ENCODE results near the gene VCX2.
"Not testable (repeated sequence)": the region's sequence is repeated elsewhere in the genome, so short reads cannot be mapped to it uniquely, and the experiment has no call there.

The VCX2 gene

DNA sequence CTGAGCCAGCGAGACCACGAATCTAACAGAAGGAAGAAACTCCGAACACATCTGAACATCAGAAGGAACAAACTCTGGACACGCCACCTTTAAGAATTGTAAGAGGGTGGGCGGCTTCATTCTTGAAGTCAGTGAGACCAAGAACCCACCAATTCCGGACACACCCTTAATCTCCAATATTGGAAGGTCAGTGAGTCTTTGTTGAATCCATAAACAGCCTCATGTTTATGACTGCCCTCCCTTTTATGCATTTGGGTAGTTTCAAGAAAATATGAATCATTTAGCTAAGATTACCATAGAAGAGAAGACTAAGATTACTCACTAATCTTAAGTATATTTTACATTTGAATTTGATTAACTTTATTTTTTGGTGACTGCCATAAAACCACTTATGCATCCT, 48.5 kb downstream of the VCX2 start:
- DNase-seq (ENCODE audit: low read depth in 2 of 2), result no peak

DNA sequence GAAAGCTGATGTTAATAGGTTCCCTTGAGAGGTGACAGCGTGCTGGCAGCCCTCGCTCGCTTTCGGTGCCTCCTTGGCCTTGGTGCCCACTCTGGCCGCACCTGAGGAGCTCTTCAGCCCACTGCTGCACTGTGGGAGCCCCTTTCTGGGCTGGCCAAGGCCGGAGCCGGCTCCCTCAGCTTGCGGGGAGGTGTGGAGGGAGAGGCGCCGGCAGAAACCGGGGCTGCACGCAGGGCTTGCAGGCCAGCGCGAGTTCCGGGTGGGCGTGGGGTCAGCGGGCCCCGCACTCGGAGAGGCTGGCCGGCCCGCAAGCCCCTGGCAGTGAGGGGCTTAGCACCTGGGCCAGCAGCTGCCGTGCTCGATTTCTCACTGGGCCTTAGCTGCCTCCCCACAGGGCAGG, 49.7 kb downstream of the VCX2 start:
- not testable (repeated sequence) for DNase-seq (ENCODE audit: low read depth in 2 of 2)

All from stimulated activated CD4-positive, alpha-beta T cell treated with anti-CD3 and anti-CD28 coated beads, Interleukin-1b, Interleukin-23, amount 100 ng/mL, for 1 hour (primary cell).